NCI-H1417 (cell line): Measurements from ENCODE around the gene ZBED1.
"Not testable (repeated sequence)": the region's sequence is repeated elsewhere in the genome, so short reads cannot be mapped to it uniquely, and the experiment has no call there.

Experiments
- DNase-seq, 3 experiments: peaks; one replicate each; lab custom pipeline; 2025; lab: John Stamatoyannopoulos, UW

ZBED1 gene

DNA sequence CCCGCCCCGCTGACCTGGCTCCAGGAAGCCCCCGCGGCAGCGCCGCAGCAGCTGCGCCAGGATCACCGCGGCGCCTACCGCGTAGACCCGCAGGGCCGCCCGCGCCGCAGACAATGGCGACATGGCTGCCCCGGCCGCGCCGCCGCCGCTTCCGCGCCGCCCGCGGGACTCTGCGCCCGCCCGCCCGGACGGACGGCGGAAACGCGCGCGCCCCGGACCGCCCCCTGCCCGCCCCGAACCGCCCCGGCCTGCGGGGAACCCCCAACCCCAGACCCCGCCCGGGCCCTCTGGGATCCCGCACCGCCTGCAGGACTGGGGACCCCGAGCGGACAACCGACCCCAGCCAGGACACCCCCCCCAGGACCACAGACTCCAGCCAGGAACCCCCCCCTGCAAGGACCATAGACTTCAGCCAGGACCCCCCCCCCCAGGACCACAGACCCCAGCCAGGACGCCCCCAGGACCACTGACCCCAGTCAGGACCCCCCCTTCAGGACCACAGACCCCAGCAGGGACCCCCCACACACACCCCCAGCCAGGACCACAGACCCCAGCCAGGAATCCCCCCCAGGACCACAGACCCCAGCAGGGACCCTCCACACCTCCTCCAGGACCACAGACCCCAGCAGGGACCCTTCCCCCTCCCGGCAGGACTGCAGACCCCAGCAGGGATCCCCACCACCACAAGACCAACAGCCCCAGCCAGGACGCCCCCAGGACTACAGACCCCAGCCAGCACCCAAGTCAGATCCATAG is at the start of gene ZBED1, which contains the start of gene DHRSX:
TSS of gene ZBED1 (minus strand) at position 174 of the 756 bp plus-strand sequence. CDS start 10,257 bp downstream, outside the sequence.
TSS of gene DHRSX (minus strand) at position 174 of the 756 bp plus-strand sequence. CDS start at position 123, 51 bp downstream.
- DNase-seq = no peak

DNA sequence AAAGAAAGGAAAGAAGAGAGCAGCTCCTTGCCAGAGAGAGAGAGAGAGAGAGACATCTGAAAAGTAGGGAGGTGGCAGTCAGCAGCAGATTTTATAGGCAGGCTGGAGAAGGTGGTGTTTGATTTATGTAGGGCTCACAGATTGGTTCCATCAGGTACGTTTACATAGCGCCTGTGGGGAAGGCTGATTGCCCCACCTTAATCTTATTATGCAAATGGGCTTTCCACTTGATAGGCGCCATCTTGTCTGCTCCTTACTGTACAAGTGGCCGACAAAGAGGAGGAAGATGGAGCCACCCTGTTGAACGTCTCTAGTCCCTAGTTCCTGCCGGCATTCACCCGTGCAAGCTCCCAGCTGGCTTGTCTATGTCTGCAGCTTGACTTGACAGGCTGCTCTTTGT is 49.1 kb upstream of the ZBED1 start:
- peak; percentile 52 to 91 (median 84) for DNase-seq

GRCh38 chrX:2548711-2549423 is 48.1 kb upstream of the ZBED1 start:
- peak in 1 of 3 experiments; percentile 38 for DNase-seq

- DNase-seq = no peak
These were observed 47.0 kb upstream of the ZBED1 start for GRCh38 chrX:2547736-2548135.

- no peak for DNase-seq
These were observed 45.7 kb upstream of the ZBED1 start for GRCh38 chrX:2546496-2546895.

DNA sequence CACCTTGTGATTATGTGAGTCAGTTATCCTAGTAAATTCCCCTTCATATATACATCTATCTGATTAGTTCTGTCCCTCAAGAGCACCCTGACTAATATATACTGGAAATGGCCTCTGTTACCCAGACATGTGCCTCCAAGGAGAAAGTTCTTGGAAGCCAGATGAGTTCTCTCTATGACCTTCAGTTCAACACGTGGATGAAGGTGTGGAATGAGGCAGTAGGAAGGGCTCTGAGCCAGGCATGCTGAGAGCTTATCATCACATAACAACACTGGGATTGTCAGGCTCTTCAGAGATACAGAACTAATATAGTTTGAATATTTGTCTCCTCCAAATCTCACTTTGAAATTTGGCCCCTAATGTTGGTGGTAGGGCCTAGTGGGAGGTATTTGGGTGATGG is 44.4 kb upstream of the ZBED1 start:
- DNase-seq = no peak

GRCh38 chrX:2542826-2543521 is 42.2 kb upstream of the ZBED1 start:
- no peak for DNase-seq

DNA sequence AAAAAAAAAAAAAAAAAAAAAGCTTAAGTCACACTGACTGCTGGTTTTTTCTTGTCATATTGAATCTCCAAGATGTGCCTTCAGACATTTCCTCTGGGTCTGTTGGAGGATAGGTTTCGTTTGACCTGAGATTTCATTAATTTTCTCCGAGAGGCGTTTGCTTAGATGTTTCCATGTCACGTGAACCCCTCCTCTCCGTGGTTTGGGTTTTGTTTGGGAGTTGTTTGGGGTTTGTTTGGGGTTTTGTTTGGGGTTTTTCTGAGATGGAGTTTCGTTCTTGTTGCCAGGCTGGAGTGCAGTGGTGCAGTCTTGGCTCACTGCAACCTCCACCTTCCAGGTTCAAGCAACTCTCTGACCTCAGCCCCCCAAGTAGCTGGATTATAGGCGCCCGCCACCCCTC is 40.8 kb upstream of the ZBED1 start:
- DNase-seq = no peak

DNA sequence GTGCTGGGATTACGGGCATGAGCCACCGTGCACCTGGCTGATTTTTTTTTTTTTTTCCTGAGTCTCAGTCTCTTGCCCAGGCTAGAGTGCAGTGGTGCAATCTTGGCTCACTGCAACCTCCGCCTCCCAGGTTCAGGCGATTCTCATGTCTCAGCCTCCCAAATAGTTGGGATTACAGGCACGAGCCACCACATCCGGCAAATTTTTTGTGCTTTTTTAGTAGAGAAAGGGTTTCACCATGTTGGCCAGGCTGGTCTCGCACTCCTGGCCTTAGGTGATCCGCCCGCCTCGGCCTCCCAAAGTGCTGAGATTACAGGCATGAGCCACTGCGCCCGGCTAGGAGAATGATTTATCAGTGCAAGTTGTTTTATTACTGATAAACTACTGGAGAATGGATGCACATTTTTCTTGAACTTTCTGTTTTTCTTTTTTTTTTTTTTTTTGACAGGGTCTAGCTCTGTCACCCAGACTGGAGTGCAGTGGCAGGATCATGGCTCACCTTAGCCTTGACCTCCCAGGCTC is 39.7 kb upstream of the ZBED1 start:
- DNase-seq = no peak

DNA sequence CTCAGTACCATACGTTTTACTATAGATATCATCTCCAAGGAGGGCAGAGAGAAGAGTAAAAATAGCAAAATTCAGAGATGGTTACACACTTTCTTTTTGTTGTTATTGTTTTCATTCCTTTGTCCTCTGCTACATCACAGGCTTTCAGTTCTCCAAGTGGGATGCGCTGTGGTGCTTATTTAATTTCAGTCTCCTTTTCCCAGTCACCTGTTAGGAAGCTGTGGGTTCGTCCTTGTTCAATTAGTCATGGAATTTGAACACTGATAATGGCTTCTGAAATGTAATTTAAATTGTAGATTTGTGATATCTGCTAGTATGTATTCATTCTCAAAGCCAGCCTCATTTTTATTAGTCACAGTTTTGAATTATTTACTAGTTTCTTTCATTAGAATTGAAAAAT is 38.8 kb upstream of the ZBED1 start:
- DNase-seq = no peak

DNA sequence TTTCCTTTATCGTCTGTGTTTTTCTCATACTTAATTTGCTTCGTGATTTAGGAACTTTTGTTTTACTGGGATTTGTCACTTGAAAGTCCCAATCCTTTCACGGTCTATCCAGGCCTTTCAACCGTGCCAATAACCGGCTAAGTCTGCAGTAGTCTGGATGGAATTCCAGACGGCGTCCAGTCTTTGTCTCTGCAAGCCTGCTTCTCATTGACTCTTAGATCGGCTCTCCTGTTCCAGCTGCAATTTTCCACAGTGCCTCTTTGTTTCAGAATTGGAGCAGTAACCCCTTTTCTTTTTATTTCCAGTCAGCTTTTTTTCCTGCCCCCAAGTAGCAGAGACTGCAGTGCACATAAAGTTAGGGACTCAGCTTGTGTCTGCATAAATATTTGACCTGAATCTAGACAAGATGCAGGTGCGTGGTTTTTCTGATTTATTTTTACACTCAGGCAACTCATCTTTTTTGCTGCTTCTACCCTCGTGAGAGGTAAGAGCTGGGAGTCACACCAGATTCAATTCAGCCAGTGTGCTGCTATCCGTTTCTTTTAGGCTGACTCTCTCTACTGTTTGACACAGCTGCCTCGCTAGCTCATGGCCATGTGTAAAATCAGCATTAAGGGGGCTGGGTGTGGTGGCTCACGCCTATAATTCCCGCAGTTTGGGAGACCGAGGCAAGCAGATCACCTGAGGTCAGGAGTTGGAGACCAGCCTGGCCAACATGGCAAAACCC is 37.4 kb upstream of the ZBED1 start:
- peak in 1 of 3 experiments; percentile 32 for DNase-seq

GRCh38 chrX:2536974-2537373 is 36.2 kb upstream of the ZBED1 start:
- DNase-seq = no peak

DNA sequence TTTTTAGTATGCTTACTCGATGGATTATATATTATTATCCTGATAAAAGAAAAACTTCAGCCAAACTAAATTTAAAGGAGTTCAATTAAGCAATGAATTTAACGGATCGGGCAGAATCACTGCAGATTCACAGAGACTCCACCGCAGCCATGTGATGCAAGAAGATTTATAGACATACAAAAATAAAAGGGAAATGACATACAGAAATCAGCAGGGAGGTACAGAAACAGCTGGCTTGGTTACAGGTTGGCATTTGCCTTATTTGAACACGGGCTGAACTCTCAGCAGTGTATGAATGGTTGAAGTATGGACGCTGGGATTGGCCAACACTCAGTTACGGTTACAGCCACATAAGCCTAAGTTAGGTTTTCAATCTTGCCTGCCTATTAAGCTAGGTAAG is 35.4 kb upstream of the ZBED1 start:
- DNase-seq = no peak

DNA sequence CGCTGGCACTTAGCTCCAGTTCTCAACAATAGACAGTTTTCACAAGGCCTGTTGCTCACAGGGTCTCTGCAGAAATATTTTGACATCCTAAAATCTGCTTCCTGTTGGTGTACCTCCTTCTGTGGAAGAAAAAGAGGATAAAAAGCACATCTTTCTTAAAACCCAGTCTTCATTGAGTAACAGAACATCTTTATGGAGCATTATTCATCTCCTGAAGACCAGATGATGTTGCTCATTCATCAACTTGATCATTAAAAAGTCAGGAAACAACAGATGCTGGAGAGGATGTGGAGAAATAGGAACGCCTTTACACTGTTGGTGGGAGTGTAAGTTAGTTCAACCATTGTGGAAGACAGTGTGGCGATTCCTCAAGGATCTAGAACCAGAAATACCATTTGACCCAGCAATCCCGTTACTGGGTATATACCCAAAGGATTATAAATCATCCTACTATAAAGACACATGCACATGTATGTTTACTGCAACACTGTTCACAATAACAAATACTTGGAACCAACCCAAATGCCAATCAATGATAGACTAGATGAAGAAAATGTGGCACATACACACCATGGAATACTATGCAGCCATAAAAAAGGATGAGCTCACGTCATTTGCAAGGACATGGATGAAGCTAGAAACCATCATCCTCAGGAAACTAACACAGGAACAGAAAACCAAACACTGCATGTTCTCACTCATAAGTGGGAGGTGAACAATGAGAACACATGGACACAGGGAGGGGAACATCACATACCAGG is 33.7 kb upstream of the ZBED1 start:
- not testable (repeated sequence) for DNase-seq

DNA sequence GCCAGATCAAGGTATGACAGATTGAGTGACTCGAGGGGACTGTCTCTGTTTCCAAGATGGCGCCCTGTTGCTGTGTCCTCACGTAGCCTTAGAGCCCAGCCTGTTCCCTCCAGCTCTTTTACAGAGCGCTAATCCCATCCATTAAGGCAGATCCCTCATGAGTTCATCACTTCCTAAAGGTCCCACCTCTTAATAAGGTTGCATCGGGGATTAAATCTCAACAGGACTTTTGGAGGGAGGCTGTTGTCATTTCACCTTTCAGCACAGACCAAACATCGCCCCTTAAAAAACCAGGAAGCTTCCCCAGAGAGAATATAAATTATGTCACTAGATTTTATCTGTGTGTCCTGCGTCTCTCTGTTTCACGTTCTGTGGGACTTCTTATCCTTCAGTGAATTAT is 32.6 kb upstream of the ZBED1 start:
- DNase-seq = no peak

DNA sequence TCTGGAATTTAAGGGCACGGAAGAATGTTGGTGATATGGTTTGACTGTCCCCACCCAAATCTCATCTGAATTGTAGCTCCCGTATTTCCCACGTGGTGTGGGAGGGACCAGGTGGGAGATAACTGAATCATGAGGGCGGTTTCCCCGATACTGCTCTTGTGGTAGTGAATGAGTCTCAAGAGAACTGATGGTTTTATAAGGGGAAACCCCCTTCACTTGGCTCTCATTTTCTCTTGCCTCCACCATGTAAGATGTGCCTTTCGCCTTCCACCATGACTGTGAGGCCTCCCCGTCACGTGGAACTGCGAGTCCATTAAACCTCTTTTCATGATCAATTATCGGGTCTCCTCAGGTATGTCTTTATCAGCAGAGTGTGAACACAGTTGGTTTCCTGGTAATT is 25.6 kb upstream of the ZBED1 start:
- DNase-seq = no peak

DNA sequence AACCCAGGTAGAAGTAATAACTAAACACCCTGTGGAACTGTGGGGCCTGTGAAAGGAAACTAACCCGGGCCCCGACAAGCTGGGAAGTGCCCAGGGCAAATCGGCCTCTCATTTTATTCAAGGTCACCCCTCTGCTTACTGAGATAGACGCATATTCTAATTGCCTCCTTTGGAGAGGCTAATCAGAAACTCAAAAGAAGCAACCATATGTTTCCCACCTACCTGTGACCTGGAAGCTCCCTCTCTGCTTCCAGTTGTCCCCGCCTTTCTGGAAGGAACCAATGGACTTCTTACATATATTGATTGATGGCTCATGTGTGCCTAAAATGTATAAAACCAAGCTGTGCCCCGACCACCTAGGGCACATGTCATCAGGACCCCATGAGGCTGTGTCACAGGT is 23.1 kb upstream of the ZBED1 start:
- DNase-seq = no peak

- no peak for DNase-seq
These were observed 21.2 kb upstream of the ZBED1 start for GRCh38 chrX:2521927-2522386.

DNA sequence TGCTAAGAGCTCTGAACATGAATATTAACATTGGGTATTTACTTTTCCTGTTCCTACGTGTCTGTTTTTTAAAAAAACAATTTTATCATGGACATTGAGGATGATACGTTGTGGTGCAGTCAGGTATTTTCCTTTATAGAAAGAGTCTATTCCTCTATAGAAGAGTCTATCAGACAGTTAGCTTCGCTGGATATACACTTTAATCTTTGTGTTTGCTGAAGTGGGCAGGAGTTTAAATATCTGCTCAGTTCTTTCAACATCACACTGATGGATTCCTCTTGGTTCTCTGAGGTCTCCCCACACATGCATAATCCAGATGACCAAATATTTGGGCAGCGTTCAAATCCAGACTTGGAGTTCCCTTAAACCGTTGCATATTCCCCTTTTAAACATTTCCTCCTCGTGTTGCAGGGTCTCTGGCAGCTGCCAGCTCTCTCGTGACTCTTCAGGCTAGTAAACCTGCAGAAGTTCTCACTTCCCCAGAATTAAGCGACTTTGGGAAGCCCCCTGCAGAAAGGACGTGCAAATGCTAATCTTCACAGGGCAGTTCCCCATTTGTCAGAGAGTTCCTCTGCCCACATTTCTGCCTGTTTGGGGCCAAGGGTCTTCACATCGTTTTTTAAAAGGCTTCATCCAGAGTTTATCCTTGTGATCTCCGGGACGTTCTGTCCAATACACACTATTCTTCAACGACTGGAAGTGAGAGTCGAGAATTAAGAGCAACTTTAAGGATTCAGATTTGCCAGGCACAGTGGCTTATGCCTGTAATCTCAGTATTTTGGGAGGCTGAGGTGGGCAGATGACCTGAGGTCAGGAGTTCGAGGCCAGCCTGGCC is 20.5 kb upstream of the ZBED1 start:
- DNase-seq = no peak

DNA sequence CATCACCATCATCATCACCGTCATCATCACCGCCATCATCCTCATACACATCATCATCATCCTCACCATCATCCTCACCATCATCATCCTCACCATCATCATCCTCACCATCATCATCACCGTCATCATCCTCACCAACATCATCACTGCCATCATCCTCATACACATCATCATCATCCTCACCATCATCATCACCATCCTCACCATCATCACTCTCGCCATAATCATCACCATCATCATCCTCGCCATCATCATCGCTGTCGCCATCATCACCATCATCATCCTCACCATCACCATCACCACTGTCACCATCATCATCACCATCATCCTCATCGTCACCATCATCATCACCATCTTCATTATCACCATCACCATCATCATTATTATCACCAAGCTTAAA is 19.8 kb upstream of the ZBED1 start:
- DNase-seq = no peak
